Suprapubic skin (tissue), 4 donors: ENCODE measurements around the gene CCNB1. TPM values are rescaled to one million over a fixed set of nuclear protein-coding genes. Genes with fewer than 3 reads are reported as not detected.

Experiments
- DNase-seq, 2 donors: peaks; one replicate each; pipeline ENCODE4 v3.0.0-alpha.2; 2019; ENCODE audit warnings: low spot score in 2 of 2
- H3K27ac ChIP-seq: fragments of 200-600 bp; sonication (generic); one replicate; pipeline ENCODE4 v1.5.1; 2019
- H3K27me3 ChIP-seq: fragments of 200-600 bp; sonication (generic); one replicate; pipeline ENCODE4 v1.5.1; 2019
- H3K36me3 ChIP-seq: fragments of 200-600 bp; sonication (generic); one replicate; pipeline ENCODE4 v1.5.1; 2019
- H3K4me1 ChIP-seq: fragments of 200-600 bp; sonication (generic); one replicate; pipeline ENCODE4 v1.5.1; 2019
- H3K4me3 ChIP-seq: fragments of 200-600 bp; sonication (generic); one replicate; pipeline ENCODE4 v1.5.1; 2019; ENCODE audit warnings: mild to moderate bottlenecking
- H3K9me3 ChIP-seq: fragments of 200-600 bp; sonication (generic); one replicate; pipeline ENCODE4 v1.5.1; 2019
- EP300 ChIP-seq: sonication (generic); formaldehyde crosslinking; IDR thresholded peaks from one replicate; pipeline ENCODE4 v1.6.1; 2017; ENCODE audit warnings: antibody characterized with exemption
- POLR2A ChIP-seq, 2 donors: fragments of 450-650 bp; IDR thresholded peaks; one replicate each; pipeline ENCODE4 v1.6.1; 2017; ENCODE audit warnings: antibody characterized with exemption in 2 of 2, mild to moderate bottlenecking in 2 of 2, moderate library complexity in 2 of 2
- POLR2AphosphoS5 ChIP-seq, 3 donors: sonication (generic); formaldehyde crosslinking; IDR thresholded peaks; one replicate each; pipeline ENCODE4 v1.6.1; 2017; ENCODE audit warnings: antibody characterized with exemption in 3 of 3
- WGBS: methylation state at CpG from one replicate; pipeline ENCODE4 v1.1.5; 2018; 5-methylcytosine and 5-hydroxymethylcytosine counted together
- total RNA-seq, 4 donors: library from RNA; depleted of rRNA; stranded (reverse); fragments of >200 nt; gene quantifications; one replicate each; pipeline ENCODE4 v1.1.0, GENCODE V29; 2016
- TF ChIP-seq, protein P1 (sequence below), 2 donors: fragments of 200-600 bp in 1 of 2; fragments of 450-650 bp in 1 of 2; sonication (generic) in 1 of 2; IDR thresholded peaks; one replicate each; pipeline ENCODE4 v1.5.1; 2016 to 2019; ENCODE audit warnings: antibody characterized with exemption in 2 of 2, mild to moderate bottlenecking in 1 of 2, moderate library complexity in 1 of 2

Gene CCNB1
- total RNA-seq, 4 donors from 2014 or later = 8.5 to 19.9 (median 10.8) TPM

DNA sequence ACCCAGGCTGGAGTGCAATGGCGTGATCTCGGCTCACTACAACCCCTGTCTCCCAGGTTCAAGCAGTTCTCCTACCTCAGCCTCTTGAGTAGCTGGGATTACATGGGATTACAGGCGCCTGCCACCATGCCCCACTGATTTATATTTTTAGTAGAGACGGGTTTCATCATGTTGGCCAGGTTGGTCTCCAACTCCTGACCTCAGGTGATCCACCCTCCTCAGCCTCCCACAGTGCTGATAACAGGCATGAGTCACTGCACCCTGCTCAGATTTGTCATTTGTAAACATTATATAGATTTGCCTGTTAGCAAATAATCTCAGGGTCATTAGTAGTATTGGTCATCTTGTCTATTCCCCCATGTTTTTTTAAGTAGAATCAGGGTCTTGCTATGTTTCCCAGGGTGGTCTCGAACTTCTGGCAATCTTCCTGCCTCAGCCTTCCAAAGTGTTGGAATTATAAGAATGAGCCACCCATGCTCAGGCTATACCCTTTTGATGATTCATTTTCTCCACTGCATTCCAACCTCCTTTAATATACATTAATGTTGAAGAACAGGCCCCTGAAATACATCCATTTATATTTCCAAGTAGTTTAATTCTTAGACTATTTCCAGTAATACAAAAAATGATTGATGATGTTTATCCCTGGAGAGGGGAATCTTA is 39.7 kb downstream of the CCNB1 start:
- Histone ChIP-seq H3K27me3 (no peaks in the 10 kb centered on the region), H3K9me3 (no peaks in the 10 kb centered on the region), H3K4me3 (no peak overlapping the region), H3K36me3 (no peaks in the 10 kb centered on the region), H3K27ac (no peak overlapping the region), H3K4me1 (no peaks in the 10 kb centered on the region)
- TF ChIP-seq EP300 = no peak
- no peak for DNase-seq
- 89% methylated on average over 5 of the region's 5 CpGs for WGBS

DNA sequence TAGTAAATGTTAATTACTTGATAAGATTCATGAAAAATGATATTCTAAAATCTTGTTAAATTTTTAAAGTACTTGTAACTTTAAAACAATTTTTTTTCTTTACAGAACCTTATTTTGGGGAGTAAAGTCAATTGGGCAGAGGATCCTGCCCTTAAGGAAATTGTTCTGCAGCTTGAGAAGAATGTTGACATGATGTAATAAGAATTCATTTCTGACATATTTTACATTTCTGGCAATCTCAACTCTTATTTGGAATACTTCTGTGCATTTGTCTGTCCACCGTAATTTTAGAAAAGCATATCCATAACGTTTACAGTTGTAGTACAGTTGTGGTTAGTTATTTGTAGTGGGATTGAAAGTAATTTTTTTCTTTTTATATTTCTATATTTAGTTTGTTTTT is 42.7 kb downstream of the CCNB1 start:
- 68% methylated on average over 2 of the region's 2 CpGs for WGBS
- TF ChIP-seq POLR2A (IDR thresholded peaks at IDR 0.05) (no peak), EP300 (no peak), POLR2AphosphoS5 (IDR thresholded peaks at IDR 0.05) (no peak)
- TF ChIP-seq, protein P1, sequence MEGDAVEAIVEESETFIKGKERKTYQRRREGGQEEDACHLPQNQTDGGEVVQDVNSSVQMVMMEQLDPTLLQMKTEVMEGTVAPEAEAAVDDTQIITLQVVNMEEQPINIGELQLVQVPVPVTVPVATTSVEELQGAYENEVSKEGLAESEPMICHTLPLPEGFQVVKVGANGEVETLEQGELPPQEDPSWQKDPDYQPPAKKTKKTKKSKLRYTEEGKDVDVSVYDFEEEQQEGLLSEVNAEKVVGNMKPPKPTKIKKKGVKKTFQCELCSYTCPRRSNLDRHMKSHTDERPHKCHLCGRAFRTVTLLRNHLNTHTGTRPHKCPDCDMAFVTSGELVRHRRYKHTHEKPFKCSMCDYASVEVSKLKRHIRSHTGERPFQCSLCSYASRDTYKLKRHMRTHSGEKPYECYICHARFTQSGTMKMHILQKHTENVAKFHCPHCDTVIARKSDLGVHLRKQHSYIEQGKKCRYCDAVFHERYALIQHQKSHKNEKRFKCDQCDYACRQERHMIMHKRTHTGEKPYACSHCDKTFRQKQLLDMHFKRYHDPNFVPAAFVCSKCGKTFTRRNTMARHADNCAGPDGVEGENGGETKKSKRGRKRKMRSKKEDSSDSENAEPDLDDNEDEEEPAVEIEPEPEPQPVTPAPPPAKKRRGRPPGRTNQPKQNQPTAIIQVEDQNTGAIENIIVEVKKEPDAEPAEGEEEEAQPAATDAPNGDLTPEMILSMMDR (IDR thresholded peaks at IDR 0.05) = no peak
- Histone ChIP-seq H3K36me3 (no peaks in the 10 kb centered on the region), H3K4me3 (no peak overlapping the region), H3K27ac (no peak overlapping the region), H3K4me1 (no peaks in the 10 kb centered on the region), H3K27me3 (no peaks in the 10 kb centered on the region), H3K9me3 (no peaks in the 10 kb centered on the region)
- DNase-seq = no peak

DNA sequence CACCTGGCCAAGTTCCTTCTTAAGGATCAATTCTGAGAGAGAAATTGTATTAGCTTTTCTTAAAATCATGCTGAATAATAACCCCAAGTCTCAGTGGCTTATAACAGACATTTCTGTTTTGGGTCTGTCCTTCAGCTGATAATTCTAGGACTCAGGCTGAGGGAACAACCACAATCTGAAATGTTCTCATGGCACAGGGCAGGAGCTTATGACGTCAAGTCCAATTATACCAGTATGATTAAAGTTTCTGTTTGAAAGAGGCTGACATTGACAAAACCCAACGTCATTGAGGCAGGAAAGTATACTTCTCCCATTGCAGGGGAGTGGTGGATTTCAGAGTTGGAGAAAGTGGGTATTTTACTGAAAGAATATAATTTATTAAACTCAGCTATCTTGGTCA is 44.2 kb downstream of the CCNB1 start:
- no peaks in the 10 kb centered on the region for H3K27me3 ChIP-seq
- H3K4me3 ChIP-seq = no peak overlapping the region
- no peaks in the 10 kb centered on the region for H3K36me3 ChIP-seq
- DNase-seq = no peak
- H3K4me1 ChIP-seq = no peaks in the 10 kb centered on the region
- WGBS = 93% methylated on average over 2 of the region's 2 CpGs
- no peak overlapping the region for H3K27ac ChIP-seq
- no peaks in the 10 kb centered on the region for H3K9me3 ChIP-seq
- TF ChIP-seq, protein P1 (IDR thresholded peaks at IDR 0.05) = no peak
- no peak for TF ChIP-seq POLR2AphosphoS5 (IDR thresholded peaks at IDR 0.05)
- TF ChIP-seq EP300 = no peak
- no peak for TF ChIP-seq POLR2A (IDR thresholded peaks at IDR 0.05)

DNA sequence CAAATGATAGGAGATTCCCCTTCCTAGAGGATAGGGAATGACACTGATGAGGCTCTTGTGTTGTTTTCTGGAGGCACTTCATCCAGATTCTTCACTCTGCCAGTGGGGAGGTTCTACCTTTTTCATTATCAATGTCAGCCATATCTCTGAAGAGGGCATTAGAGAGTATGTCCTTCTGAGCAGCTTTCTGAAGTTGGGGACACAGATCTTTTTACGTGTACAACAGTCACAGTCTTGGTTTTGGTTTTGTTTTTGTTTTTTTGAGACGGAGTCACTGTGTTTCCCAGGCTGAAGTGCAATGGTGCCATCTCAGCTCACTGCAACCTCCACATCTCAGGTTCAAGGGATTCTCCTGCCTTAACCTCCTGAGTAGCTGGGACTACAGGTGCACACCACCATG is 45.1 kb downstream of the CCNB1 start:
- H3K9me3 ChIP-seq = no peaks in the 10 kb centered on the region
- no peak overlapping the region for H3K27ac ChIP-seq
- no peaks in the 10 kb centered on the region for H3K27me3 ChIP-seq
- TF ChIP-seq EP300 = no peak
- TF ChIP-seq, protein P1 (IDR thresholded peaks at IDR 0.05) = no peak
- no peak for TF ChIP-seq POLR2AphosphoS5 (IDR thresholded peaks at IDR 0.05)
- TF ChIP-seq POLR2A (IDR thresholded peaks at IDR 0.05) = no peak
- H3K4me1 ChIP-seq = no peaks in the 10 kb centered on the region
- H3K36me3 ChIP-seq = no peaks in the 10 kb centered on the region
- H3K4me3 ChIP-seq = no peak overlapping the region
- no peak for DNase-seq
- 83% methylated on average over 2 of the region's 2 CpGs for WGBS

DNA sequence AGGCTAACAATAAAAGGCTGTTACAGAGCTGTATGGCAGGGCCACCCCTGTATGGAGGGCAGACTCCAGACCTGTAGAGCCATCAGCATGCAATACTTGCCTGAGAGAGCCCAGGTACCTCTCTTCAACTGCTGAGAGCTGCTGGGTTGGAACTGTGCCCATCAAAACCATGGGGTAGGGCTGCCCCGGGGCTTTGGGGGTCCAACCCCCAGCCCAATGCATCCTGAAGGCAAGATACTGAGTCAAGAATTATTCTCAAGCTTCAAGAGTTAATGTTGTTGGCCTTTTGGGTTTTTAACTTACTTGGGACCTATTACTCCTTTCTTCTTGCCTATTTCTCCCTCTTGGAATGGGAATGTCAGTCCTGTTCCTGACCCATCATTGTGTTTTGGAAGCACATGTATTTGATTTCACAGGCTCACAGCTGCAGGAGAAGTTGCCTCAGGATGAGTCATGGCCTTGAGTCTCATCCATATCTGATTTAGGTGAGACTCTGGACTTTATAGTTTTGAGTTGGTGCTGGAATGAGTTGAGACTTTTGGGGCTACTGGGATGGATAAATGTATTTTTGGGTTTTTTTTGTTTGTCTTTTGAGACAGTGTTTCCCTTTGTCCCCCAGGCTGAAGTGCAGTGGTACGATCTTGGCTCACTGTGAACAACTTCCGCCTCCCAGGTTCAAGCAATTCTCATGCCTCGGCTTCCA is 46.7 kb downstream of the CCNB1 start:
- DNase-seq = no peak
- Histone ChIP-seq H3K27ac (no peak overlapping the region), H3K27me3 (no peaks in the 10 kb centered on the region), H3K4me1 (peaks cover 3% of the 10 kb centered on the region), H3K4me3 (no peak overlapping the region), H3K36me3 (no peaks in the 10 kb centered on the region), H3K9me3 (no peaks in the 10 kb centered on the region)
- TF ChIP-seq POLR2AphosphoS5 (IDR thresholded peaks at IDR 0.05) (no peak), POLR2A (IDR thresholded peaks at IDR 0.05) (no peak), EP300 (no peak)
- TF ChIP-seq, protein P1 (IDR thresholded peaks at IDR 0.05) = no peak
- 88% methylated on average over 4 of the region's 4 CpGs for WGBS
